Measurements from ENCODE around the gene FAU. TPM values are rescaled to one million over a fixed set of nuclear protein-coding genes. Genes with fewer than 3 reads are reported as not detected.

The FAU gene
- total and polyA plus RNA-seq, 2 of the 13 experiments (the other 11 are each of a cell fraction or from before 2014, with no cell fraction given): 374 to 869 TPM

DNA sequence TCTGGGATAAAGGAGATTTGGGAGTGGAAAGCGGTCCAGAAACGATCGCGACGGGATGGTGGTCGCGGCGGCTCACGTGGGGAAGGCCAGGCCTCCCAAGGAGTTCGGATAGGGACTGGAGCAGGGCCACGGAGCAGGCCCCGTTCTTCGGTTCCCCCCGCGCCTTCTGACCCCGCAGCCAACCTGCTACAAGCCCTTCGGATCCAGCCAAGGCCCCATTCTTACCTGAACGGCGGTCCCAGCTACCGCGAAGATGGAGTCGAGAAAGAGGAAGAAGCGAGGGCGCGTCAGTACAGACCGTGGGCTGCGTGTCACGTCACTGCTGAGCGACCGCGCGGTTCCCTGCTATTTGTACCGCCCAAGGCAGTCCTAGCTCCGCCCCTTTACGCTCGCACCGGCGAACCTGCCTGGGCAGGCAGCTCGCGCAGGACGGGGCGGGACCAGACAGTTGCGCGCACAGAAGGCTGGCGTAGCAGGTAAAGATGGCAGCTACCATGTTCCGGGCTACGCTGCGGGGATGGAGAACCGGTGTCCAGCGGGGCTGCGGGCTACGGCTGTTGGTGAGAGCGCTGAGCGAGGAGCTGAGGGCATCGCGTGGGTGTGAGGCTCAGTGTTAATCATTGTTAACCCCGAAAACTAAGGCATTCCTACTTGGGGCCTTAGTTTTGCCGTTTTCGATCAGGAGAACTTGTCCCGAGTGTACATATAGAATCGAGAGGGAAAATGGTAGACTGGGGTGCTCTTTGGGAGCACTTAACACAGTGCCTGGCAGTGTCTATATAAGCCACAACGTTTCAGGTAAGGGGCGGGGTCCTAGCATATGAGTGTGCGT is at the start of gene FAU, which contains the start of gene MRPL49 (continued):
- TF ChIP-seq, protein P1, sequence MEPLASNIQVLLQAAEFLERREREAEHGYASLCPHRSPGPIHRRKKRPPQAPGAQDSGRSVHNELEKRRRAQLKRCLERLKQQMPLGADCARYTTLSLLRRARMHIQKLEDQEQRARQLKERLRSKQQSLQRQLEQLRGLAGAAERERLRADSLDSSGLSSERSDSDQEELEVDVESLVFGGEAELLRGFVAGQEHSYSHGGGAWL (CRISPR knock-in tag; IDR thresholded peaks at IDR 0.05): no peak
- TF ChIP-seq FOXC1 (CRISPR knock-in tag; IDR thresholded peaks at IDR 0.05; ENCODE audit: borderline replicate concordance): no peak; the same call in 1 of the 2 replicates
- TF ChIP-seq, protein P2, sequence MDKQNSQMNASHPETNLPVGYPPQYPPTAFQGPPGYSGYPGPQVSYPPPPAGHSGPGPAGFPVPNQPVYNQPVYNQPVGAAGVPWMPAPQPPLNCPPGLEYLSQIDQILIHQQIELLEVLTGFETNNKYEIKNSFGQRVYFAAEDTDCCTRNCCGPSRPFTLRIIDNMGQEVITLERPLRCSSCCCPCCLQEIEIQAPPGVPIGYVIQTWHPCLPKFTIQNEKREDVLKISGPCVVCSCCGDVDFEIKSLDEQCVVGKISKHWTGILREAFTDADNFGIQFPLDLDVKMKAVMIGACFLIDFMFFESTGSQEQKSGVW (CRISPR knock-in tag; IDR thresholded peaks at IDR 0.05; ENCODE audit: borderline replicate concordance): no peak; the same call in 1 of the 2 replicates
- no peak for TF ChIP-seq MBNL3 (CRISPR knock-in tag; conservative IDR thresholded peaks at IDR 0.05)
- peak; percentile 72; the same call in 1 of the 2 replicates for TF ChIP-seq BRD4 (CRISPR knock-in tag; IDR thresholded peaks at IDR 0.05)
- peak; percentile 86 for TF ChIP-seq ZNF263 (CRISPR knock-in tag; IDR thresholded peaks at IDR 0.05)
- peak; percentile 84 for TF ChIP-seq ZBTB38 (CRISPR knock-in tag; IDR thresholded peaks at IDR 0.05)
- TF ChIP-seq, protein P3, sequence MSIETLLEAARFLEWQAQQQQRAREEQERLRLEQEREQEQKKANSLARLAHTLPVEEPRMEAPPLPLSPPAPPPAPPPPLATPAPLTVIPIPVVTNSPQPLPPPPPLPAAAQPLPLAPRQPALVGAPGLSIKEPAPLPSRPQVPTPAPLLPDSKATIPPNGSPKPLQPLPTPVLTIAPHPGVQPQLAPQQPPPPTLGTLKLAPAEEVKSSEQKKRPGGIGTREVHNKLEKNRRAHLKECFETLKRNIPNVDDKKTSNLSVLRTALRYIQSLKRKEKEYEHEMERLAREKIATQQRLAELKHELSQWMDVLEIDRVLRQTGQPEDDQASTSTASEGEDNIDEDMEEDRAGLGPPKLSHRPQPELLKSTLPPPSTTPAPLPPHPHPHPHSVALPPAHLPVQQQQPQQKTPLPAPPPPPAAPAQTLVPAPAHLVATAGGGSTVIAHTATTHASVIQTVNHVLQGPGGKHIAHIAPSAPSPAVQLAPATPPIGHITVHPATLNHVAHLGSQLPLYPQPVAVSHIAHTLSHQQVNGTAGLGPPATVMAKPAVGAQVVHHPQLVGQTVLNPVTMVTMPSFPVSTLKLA (IDR thresholded peaks at IDR 0.05): peak; percentile 67
- TF ChIP-seq ZBTB42 (CRISPR knock-in tag; IDR thresholded peaks at IDR 0.05): peak; percentile 39; the same call in 1 of the 2 replicates
- TF ChIP-seq, protein P4, sequence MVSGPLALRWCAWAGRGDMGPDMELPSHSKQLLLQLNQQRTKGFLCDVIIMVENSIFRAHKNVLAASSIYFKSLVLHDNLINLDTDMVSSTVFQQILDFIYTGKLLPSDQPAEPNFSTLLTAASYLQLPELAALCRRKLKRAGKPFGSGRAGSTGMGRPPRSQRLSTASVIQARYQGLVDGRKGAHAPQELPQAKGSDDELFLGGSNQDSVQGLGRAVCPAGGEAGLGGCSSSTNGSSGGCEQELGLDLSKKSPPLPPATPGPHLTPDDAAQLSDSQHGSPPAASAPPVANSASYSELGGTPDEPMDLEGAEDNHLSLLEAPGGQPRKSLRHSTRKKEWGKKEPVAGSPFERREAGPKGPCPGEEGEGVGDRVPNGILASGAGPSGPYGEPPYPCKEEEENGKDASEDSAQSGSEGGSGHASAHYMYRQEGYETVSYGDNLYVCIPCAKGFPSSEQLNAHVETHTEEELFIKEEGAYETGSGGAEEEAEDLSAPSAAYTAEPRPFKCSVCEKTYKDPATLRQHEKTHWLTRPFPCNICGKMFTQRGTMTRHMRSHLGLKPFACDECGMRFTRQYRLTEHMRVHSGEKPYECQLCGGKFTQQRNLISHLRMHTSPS (CRISPR knock-in tag; IDR thresholded peaks at IDR 0.05; ENCODE audit: low read depth): no peak
- TF ChIP-seq MZF1 (CRISPR knock-in tag; IDR thresholded peaks at IDR 0.05; ENCODE audit: borderline replicate concordance): no peak
- peak; percentile 77; the same call in 1 of the 2 replicates for TF ChIP-seq SALL2 (CRISPR knock-in tag; IDR thresholded peaks at IDR 0.05)
- peak; percentile 96 for TF ChIP-seq PHF20 (CRISPR knock-in tag; IDR thresholded peaks at IDR 0.05)
- peak; percentile 12; the same call in 1 of the 2 replicates for TF ChIP-seq NRL (CRISPR knock-in tag; IDR thresholded peaks at IDR 0.05; ENCODE audit: borderline replicate concordance)
- peak; percentile 91 for TF ChIP-seq TEAD3 (CRISPR knock-in tag; optimal IDR thresholded peaks at IDR 0.05; ENCODE audit: borderline replicate concordance)
- TF ChIP-seq YEATS4 (CRISPR knock-in tag; IDR thresholded peaks at IDR 0.05; ENCODE audit: borderline replicate concordance): peak; percentile 70; the same call in 1 of the 2 replicates
- no peak for TF ChIP-seq ZNF672 (CRISPR knock-in tag; IDR thresholded peaks at IDR 0.05)
- TF ChIP-seq, protein P5, sequence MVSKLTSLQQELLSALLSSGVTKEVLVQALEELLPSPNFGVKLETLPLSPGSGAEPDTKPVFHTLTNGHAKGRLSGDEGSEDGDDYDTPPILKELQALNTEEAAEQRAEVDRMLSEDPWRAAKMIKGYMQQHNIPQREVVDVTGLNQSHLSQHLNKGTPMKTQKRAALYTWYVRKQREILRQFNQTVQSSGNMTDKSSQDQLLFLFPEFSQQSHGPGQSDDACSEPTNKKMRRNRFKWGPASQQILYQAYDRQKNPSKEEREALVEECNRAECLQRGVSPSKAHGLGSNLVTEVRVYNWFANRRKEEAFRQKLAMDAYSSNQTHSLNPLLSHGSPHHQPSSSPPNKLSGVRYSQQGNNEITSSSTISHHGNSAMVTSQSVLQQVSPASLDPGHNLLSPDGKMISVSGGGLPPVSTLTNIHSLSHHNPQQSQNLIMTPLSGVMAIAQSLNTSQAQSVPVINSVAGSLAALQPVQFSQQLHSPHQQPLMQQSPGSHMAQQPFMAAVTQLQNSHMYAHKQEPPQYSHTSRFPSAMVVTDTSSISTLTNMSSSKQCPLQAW (CRISPR knock-in tag; IDR thresholded peaks at IDR 0.05): no peak; the same call in 1 of the 2 replicates
- TF ChIP-seq, protein P6, sequence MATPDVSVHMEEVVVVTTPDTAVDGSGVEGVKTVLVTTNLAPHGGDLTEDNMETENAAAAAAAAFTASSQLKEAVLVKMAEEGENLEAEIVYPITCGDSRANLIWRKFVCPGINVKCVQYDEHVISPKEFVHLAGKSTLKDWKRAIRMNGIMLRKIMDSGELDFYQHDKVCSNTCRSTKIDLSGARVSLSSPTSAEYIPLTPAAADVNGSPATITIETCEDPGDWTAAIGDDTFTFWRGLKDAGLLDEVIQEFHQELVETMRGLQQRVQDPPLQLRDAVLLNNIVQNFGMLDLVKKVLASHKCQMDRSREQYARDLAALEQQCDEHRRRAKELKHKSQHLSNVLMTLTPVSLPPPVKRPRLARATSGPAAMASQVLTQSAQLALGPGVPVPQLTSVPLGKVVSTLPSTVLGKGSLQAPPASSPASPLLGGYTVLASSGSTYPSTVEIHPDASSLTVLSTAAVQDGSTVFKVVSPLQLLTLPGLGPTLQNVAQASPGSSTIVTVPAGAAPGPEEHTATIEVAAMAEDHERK (CRISPR knock-in tag; IDR thresholded peaks at IDR 0.05; ENCODE audit: low read depth): peak; percentile 94
- peak; percentile 97 for TF ChIP-seq RBFOX2 (IDR thresholded peaks at IDR 0.05; ENCODE audit: low read depth, low read length)
- TF ChIP-seq NFE2L2 (IDR thresholded peaks at IDR 0.05; ENCODE audit: low read length): no peak
- TF ChIP-seq ZNF354B (CRISPR knock-in tag; IDR thresholded peaks at IDR 0.05): no peak

All from HepG2 (cell line).